GM21360 (cell line): ENCODE measurements around the gene TNS1.
A peak's percentile ranks its signal among the peaks of the same experiment; 100 is the strongest.

Experiments
- ATAC-seq: cut with Tn5 transposase; IDR thresholded peaks from one replicate; pipeline ENCODE4 v1.9.1; 2021; ENCODE audit warnings: mild to moderate bottlenecking, moderate library complexity; ENCODE audit not compliant: unreplicated experiment

Gene TNS1

GRCh38 chr2:217902379-217903141 lies 100.2 kb downstream of the TNS1 start:
- ATAC-seq = no peak

GRCh38 chr2:217901835-217902378 lies 100.9 kb downstream of the TNS1 start:
- no peak for ATAC-seq

GRCh38 chr2:217901400-217901799 lies 101.4 kb downstream of the TNS1 start:
- ATAC-seq = no peak

GRCh38 chr2:217900780-217901360 lies 101.9 kb downstream of the TNS1 start:
- no peak for ATAC-seq

- no peak for ATAC-seq
Measured at GRCh38 chr2:217900010-217900779, 102.6 kb downstream of the TNS1 start.

GRCh38 chr2:217899231-217900009 lies 103.4 kb downstream of the TNS1 start:
- peak; percentile 63 for ATAC-seq

GRCh38 chr2:217897816-217898806 lies 104.7 kb downstream of the TNS1 start:
- no peak for ATAC-seq

GRCh38 chr2:217897091-217897715 lies 105.6 kb downstream of the TNS1 start:
- no peak for ATAC-seq

- no peak for ATAC-seq
Measured at GRCh38 chr2:217895070-217895635, 107.6 kb downstream of the TNS1 start.

- ATAC-seq = no peak
Measured at GRCh38 chr2:217893440-217893839, 109.4 kb downstream of the TNS1 start.

- no peak for ATAC-seq
Measured at GRCh38 chr2:217892560-217892959, 110.2 kb downstream of the TNS1 start.

GRCh38 chr2:217890445-217890844 lies 112.3 kb downstream of the TNS1 start:
- ATAC-seq = no peak

GRCh38 chr2:217889656-217890055 lies 113.1 kb downstream of the TNS1 start:
- ATAC-seq = no peak

- ATAC-seq = no peak
Measured at GRCh38 chr2:217887841-217888701, 114.7 kb downstream of the TNS1 start.

GRCh38 chr2:217886720-217887309 lies 116.0 kb downstream of the TNS1 start:
- ATAC-seq = no peak

GRCh38 chr2:217886091-217886490 lies 116.7 kb downstream of the TNS1 start:
- ATAC-seq = no peak

GRCh38 chr2:217884985-217885384 lies 117.8 kb downstream of the TNS1 start:
- no peak for ATAC-seq
